Effector memory CD8-positive, alpha-beta T cell (primary cell): ENCODE measurements around the gene KCP.
A peak's percentile ranks its signal among the peaks of the same experiment; 100 is the strongest.

Source experiments
- ATAC-seq: fragments of 150-1000 bp; cut with Tn5 transposase; replicated peaks from 2 replicates; pipeline ENCODE4 v1.10.0; 2021; ENCODE audit warnings: mild to moderate bottlenecking, moderate library complexity
- DNase-seq, 3 experiments: peaks; one replicate each; pipeline ENCODE4 v3.0.0; 2021
- H3K27ac Mint-ChIP-seq, 2 donors: one replicate each; pipeline ENCODE4 v1.8.0; 2022; ENCODE audit warnings: mild to moderate bottlenecking in 2 of 2, mixed read lengths in 2 of 2, moderate library complexity in 2 of 2
- H3K27me3 Mint-ChIP-seq, 2 donors: one replicate each; pipeline ENCODE4 v1.8.0; 2022; ENCODE audit warnings: mixed read lengths in 2 of 2
- H3K36me3 Mint-ChIP-seq: one replicate; pipeline ENCODE4 v1.8.0; 2022; ENCODE audit warnings: mild to moderate bottlenecking, moderate library complexity, mixed read lengths; ENCODE audit not compliant: insufficient read depth
- H3K4me1 Mint-ChIP-seq, 2 donors: one replicate each; pipeline ENCODE4 v1.8.0; 2022; ENCODE audit warnings: low read depth in 2 of 2, mixed read lengths in 2 of 2
- H3K4me3 Mint-ChIP-seq, 2 donors: one replicate each; pipeline ENCODE4 v1.8.0; 2022; ENCODE audit warnings: mild to moderate bottlenecking in 2 of 2, mixed read lengths in 2 of 2, moderate library complexity in 2 of 2
- H3K9me3 Mint-ChIP-seq, 2 donors: one replicate each; pipeline ENCODE4 v1.8.0; 2022; ENCODE audit warnings: mixed read lengths in 2 of 2

The KCP gene

GRCh38 chr7:128935342-128935730, 24.8 kb upstream of the KCP start:
- DNase-seq = no peak
- Mint-ChIP-seq H3K36me3 (peaks cover 4% of the 10 kb centered on the region), H3K4me3 (no peak overlapping the region), H3K27me3 (peaks cover 9 to 22% of the 10 kb centered on the region in 2 donors), H3K9me3 (no peaks in the 10 kb centered on the region), H3K27ac (no peak overlapping the region), H3K4me1 (peaks cover 18 to 29% of the 10 kb centered on the region in 2 donors)
- ATAC-seq = no peak

- no peak for DNase-seq
- no peak overlapping the region for H3K27ac Mint-ChIP-seq
Observed at GRCh38 chr7:128934361-128935341, 24.1 kb upstream of the KCP start.

GRCh38 chr7:128933180-128933891, 22.8 kb upstream of the KCP start:
- H3K27ac Mint-ChIP-seq = peak overlapping the region in 1 of 2 donors; percentile 56

More at GRCh38 chr7:128934361-128935341, 24.1 kb upstream of the KCP start:
- H3K27me3 Mint-ChIP-seq = peaks cover 9 to 22% of the 10 kb centered on the region in 2 donors
- no peak overlapping the region for H3K4me3 Mint-ChIP-seq
- ATAC-seq = no peak
- H3K36me3 Mint-ChIP-seq = peaks cover 4% of the 10 kb centered on the region
- H3K4me1 Mint-ChIP-seq = peaks cover 18 to 24% of the 10 kb centered on the region in 2 donors
- H3K9me3 Mint-ChIP-seq = no peaks in the 10 kb centered on the region

GRCh38 chr7:128932862-128933179, 22.3 kb upstream of the KCP start:
- H3K4me1 Mint-ChIP-seq = peaks cover 13 to 20% of the 10 kb centered on the region in 2 donors
- DNase-seq (no peak), ATAC-seq (no peak)
- peaks cover 9 to 19% of the 10 kb centered on the region in 2 donors for H3K27me3 Mint-ChIP-seq
- peaks cover 4% of the 10 kb centered on the region for H3K36me3 Mint-ChIP-seq
- H3K9me3 Mint-ChIP-seq = no peaks in the 10 kb centered on the region
- H3K27ac Mint-ChIP-seq = peak overlapping the region in 1 of 2 donors; percentile 56
- peak overlapping the region; percentile 65 to 71 for H3K4me3 Mint-ChIP-seq

More at GRCh38 chr7:128933180-128933891, 22.8 kb upstream of the KCP start:
- DNase-seq (peak in 2 of 3 experiments; percentile 14 to 20), ATAC-seq (peak; percentile 79)
- peak overlapping the region; percentile 65 to 71 for H3K4me3 Mint-ChIP-seq
- peaks cover 4% of the 10 kb centered on the region for H3K36me3 Mint-ChIP-seq
- H3K27me3 Mint-ChIP-seq = peaks cover 9 to 17% of the 10 kb centered on the region in 2 donors
- H3K4me1 Mint-ChIP-seq = peaks cover 13 to 21% of the 10 kb centered on the region in 2 donors
- H3K9me3 Mint-ChIP-seq = no peaks in the 10 kb centered on the region

GRCh38 chr7:128931965-128932861, 21.7 kb upstream of the KCP start:
- no peak overlapping the region for H3K27ac Mint-ChIP-seq
- no peak for DNase-seq
- no peaks in the 10 kb centered on the region for H3K9me3 Mint-ChIP-seq
- peaks cover 6 to 18% of the 10 kb centered on the region in 2 donors for H3K27me3 Mint-ChIP-seq
- H3K36me3 Mint-ChIP-seq = peaks cover 4% of the 10 kb centered on the region
- H3K4me1 Mint-ChIP-seq = peaks cover 10 to 18% of the 10 kb centered on the region in 2 donors
- no peak for ATAC-seq
- peak overlapping the region in 1 of 2 donors; percentile 71 for H3K4me3 Mint-ChIP-seq

- no peaks in the 10 kb centered on the region for H3K9me3 Mint-ChIP-seq
- H3K36me3 Mint-ChIP-seq = no peaks in the 10 kb centered on the region
- H3K4me3 Mint-ChIP-seq = no peak overlapping the region
- H3K4me1 Mint-ChIP-seq = peaks cover 6 to 13% of the 10 kb centered on the region in 2 donors
- ATAC-seq (no peak), DNase-seq (no peak)
- H3K27ac Mint-ChIP-seq = no peak overlapping the region
- peaks cover 0 to 10% of the 10 kb centered on the region in 2 donors for H3K27me3 Mint-ChIP-seq
Observed at GRCh38 chr7:128931190-128931798, 20.8 kb upstream of the KCP start.

- DNase-seq (no peak), ATAC-seq (no peak)
- Mint-ChIP-seq H3K36me3 (no peaks in the 10 kb centered on the region), H3K27me3 (peaks cover 0 to 10% of the 10 kb centered on the region in 2 donors), H3K9me3 (no peaks in the 10 kb centered on the region), H3K4me3 (no peak overlapping the region), H3K27ac (no peak overlapping the region), H3K4me1 (peaks cover 6 to 13% of the 10 kb centered on the region in 2 donors)
Observed at GRCh38 chr7:128928882-128929788, 18.6 kb upstream of the KCP start.

- H3K27me3 Mint-ChIP-seq = peaks cover 3 to 15% of the 10 kb centered on the region in 2 donors
- DNase-seq (no peak), ATAC-seq (no peak)
- peak overlapping the region in 1 of 2 donors; percentile 17 for H3K27ac Mint-ChIP-seq
- H3K9me3 Mint-ChIP-seq = no peaks in the 10 kb centered on the region
- H3K4me3 Mint-ChIP-seq = no peak overlapping the region
- no peaks in the 10 kb centered on the region for H3K36me3 Mint-ChIP-seq
- peaks cover 2 to 9% of the 10 kb centered on the region in 2 donors for H3K4me1 Mint-ChIP-seq
Observed at GRCh38 chr7:128928159-128928813, 17.8 kb upstream of the KCP start.

- no peak for ATAC-seq
- Mint-ChIP-seq H3K27me3 (peaks cover 18 to 45% of the 10 kb centered on the region in 2 donors), H3K36me3 (no peaks in the 10 kb centered on the region), H3K9me3 (no peaks in the 10 kb centered on the region), H3K27ac (no peak overlapping the region), H3K4me1 (peaks cover 0 to 3% of the 10 kb centered on the region in 2 donors), H3K4me3 (no peak overlapping the region)
- DNase-seq = no peak
Observed at GRCh38 chr7:128924707-128925588, 14.4 kb upstream of the KCP start.

- ATAC-seq (no peak), DNase-seq (no peak)
- H3K9me3 Mint-ChIP-seq = no peaks in the 10 kb centered on the region
- no peaks in the 10 kb centered on the region for H3K36me3 Mint-ChIP-seq
- no peak overlapping the region for H3K4me3 Mint-ChIP-seq
- peaks cover 0 to 3% of the 10 kb centered on the region in 2 donors for H3K4me1 Mint-ChIP-seq
- peaks cover 29 to 51% of the 10 kb centered on the region in 2 donors for H3K27me3 Mint-ChIP-seq
- H3K27ac Mint-ChIP-seq = no peak overlapping the region
Observed at GRCh38 chr7:128923411-128923800, 12.9 kb upstream of the KCP start.
